CD4-positive, alpha-beta T cell treated with Interleukin-4 for 1 hour (primary cell): ENCODE data around the gene COMT.
"Not testable (repeated sequence)": the region's sequence is repeated elsewhere in the genome, so short reads cannot be mapped to it uniquely, and the experiment has no call there.

Experiments
- DNase-seq, 2 donors: peaks; one replicate each; pipeline ENCODE4 v3.0.0-alpha.2; 2020 to 2022

Gene COMT

DNA sequence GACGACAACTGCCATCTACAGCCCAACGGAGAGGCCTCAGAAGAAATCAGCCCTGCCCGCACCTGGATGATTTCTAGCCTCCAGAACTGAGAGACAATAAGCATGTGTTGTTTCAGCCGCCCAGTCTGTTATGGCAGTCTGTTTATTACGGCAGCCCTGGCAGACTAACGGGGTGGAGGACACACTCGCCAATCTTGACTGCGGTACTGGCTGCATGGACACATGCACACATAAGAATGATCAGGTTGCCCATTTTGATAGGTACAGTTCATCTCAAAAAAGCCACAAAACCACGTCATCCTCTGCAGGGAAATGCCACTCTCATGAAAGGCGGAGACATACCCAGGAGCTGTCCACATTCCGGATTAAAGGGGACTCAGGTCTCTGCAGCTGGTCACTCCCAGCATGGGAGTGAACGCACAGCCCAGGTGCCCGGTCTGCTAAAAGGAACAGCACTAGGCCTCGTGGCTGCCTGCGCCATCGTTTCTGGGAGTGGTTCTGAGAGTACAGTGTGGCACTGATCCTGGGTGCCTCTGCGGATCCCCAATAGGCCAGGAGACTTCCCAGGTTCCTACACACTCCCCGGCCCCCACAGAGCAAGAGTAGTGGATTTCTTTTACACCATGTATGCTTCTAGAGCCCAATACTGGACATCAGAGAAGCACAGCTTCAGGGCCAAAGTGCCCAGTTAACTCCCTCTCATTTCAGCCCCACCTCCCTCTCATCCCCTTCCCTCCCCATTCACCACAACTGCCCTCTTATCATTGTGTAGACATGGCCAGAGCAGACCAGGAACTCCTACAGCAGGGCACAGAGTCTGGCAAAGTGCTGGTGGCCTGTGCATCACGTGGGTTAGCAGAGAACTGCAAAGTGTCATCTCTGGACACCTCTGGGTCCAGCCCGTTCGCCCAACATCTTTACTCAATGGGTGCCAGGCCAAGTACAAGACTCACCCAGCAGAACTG is 11.7 kb upstream of the COMT start:
- DNase-seq = no peak

DNA sequence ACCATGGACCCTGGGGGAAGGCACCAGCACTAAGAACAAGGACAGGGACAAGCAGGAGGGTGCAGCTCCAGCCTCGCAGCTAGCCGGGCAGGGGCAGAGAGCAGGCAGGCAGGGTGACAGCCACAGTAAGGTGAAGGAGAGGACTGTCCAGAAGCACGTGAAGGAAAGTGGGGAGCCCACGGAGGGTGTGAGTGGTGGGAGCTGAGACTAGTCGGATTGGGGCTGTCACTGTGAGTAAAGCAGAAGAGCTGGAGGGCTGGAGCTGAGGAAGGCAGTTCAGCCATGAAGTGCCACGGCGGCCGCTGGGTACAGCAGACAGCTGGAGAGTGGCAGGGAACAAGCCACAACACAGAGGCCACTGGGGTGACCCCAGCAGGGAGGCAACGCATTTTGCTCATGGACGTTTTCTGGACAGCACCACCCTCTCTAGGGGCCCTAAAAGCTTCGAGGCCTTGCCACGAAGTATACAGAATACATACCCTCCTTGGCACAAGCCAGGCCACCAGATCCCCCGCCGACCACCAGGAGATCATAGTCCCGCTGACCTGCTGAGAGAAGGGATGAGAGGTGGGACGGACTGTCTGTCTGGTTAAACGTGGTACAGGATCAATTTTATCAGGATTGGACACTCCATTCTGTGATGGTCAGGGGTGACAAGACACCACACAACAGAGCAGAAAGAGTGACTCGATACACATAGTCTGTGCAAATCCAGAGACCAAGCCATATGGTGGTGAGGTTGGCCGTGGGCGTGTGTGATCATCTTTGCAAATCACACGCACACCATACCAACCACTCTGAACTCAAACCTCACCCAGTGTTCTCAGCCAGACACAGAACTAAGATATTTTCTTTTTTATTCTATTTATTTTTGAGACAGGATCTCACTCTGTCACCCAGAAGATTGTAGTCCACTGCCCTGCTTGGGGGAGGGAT is 10.8 kb upstream of the COMT start:
- no peak for DNase-seq

GRCh38 chr22:19931514-19931913 is 10.1 kb upstream of the COMT start:
- no peak for DNase-seq

DNA sequence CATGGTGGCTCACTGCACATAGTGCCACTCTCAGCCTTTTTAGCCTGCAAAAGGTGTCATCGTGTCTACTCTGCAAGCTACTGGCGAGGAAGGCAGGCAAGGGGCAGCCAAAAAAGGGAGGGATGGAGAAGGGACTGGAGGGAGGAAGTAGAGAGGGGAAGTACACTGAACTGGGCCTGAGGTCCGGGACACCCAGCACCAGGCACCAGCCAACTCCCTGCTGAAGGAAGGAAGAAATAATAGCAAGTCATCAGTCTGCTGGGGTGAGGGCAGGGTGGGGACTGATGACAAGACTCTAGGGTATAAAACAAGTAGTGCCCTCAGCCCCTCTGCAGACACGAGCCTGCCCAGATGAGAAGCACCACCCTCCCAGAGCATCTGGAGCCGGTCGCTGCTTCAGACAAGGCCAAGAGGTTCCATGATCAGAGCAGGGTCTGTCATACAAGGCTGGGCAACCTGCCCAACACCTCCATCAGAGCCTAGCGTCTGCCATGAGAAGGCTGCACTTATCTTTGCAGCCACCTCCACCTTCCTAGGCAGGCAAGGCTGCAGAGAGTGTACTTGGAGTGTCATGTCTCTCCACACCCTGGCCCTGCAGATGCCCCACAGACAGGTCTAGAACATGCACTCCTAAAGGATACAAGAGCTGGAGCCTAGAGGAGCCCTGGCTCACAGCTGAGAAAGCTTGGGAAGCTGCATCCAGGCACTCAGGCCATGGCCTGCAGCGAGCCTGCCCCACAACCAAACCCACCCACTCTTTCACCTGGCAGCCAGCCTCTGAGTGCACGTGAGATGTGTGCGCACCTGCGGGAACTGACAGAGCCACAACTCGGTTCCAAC is 9.0 kb upstream of the COMT start:
- no peak for DNase-seq

DNA sequence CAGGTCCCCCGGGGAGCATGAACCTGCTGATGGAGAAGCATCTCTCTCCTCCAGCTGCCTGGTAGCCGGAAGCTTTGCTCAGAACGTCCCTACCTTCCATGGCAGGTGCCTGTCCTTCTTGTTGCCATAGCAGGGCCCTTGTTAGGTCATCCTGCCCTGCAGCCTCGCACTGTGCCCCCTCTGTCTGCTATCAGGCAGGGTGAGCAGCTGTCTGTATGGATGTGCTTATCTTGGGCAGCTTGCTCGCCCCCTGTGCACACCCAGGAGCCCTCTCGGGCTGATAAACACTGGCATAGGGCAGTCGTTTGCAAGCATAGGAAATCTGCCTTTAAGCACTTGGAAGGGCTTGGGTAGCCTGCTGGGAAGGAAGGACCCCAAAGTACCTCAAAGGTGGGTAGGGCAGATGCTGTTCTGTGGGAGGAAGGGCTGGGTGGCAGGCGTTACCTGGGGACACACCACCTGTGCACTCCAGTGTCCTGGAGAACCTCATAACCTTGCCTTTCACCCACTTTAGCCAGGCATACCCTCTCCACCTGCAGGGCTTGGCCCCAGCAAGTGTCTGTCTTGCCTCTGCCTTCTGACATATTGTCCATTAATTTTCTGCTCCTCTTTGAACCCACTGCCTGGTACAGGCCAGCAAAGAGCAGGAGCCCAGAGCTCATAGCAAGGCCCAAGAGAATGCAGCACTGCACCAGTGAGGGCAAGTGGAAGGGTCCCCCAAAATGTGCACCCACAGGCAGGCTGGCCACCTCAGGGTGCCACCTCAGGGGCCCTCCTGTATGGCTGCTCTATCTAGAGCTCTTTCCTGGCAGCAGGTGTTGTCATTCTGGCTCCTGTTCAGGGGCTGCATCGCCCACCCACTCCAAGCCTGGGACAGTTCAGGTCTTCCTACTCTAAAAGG is 8.0 kb upstream of the COMT start:
- DNase-seq = no peak

GRCh38 chr22:19935123-19935718 is 6.4 kb upstream of the COMT start:
- DNase-seq = not testable (repeated sequence)

DNA sequence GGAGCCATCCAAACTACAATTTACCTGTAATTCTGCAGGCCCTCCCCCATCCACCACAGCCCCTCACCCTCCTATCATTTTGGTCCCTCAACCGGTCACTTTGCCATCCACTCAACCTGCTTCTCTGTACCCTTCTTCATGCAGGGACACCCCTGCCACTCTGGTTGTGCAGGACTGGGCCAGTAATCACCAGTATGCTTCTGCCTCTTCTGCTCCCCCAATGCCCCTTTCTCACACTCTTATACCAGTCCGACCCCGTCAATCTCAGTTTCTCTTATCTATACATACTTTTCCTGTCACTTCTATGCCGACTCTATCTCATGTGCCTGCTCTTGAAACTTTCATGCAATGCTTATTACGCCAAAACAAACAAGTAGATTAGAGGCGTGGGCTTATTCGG is 5.1 kb upstream of the COMT start:
- no peak for DNase-seq

DNA sequence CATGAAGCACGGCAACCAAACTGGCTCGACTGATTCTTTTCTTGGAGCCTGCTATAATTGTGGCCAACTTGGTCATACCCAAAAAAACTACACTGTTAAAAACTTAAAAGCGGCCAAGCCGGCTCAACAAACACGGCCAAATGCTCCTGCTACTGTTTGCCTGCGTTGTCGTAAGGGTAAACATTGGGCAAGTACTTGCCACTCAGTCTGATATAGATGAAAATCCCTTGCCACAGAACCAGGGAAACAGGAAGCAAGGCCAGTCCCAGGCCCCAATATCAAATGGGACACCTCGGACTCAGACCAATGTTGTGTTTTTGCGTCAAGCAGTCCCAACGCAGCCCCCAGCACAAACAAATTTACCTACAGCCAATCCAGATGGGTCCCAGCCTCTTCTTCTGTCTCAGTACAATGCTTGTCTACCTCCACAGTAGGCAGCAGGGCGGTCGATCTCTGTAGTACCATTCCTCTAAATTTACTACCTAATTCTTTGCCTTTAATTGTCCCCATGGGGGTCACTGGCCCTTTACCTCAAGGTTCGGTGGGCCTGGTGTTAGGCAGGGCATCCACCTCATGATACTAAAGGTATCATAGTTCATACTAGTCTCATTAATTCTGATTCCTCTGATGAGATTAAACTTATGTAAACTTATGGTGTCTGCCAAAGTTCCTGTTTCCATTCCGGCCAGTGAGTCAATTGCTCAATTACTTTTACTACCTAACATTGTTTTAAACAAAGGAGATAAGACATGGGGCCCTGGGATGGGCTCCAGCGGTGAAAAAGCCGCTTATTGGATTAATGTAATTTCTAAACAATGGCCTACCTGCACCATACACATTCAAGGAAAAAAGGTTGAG is 3.7 kb upstream of the COMT start:
- no peak for DNase-seq

DNA sequence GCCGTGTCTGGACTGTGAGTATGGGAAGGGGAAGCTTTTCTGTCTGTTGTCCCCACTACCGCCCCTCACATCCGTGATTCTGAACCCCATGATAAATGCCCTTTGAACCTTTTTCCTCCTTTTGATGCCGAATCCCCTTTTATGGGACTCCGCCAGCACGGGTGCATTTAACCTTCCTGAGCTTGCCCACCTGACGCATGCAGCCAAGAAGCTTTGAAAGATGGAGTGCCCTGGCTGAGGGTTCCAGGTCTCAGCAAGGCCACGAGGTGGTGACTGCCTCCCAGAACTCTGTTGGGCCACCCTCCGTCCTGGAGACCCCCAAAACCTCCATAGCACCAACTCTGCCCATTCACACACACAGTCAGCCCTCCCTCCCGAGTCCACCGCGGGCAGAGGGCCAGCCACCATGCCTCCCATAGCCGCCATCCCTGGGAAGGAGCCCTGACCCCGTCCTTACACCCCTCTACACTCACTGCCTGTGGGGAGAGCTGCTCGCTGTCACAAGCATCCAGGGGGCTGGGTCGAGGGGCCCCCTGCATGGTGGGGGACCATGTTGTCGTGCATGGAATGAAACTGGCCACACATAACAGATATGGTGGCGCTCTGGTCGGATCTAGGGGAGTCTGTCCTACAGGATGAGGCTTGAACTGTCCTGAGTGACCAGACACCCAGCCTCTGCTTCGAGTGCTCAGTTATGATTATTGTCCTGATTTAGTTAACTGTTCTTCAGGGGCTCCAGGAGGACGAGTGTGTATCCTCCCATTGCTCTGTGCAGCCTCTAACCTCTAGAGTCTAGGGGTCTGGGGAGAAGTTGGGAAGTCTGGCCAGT is 822 bp upstream of the COMT start:
- no peak for DNase-seq

DNA sequence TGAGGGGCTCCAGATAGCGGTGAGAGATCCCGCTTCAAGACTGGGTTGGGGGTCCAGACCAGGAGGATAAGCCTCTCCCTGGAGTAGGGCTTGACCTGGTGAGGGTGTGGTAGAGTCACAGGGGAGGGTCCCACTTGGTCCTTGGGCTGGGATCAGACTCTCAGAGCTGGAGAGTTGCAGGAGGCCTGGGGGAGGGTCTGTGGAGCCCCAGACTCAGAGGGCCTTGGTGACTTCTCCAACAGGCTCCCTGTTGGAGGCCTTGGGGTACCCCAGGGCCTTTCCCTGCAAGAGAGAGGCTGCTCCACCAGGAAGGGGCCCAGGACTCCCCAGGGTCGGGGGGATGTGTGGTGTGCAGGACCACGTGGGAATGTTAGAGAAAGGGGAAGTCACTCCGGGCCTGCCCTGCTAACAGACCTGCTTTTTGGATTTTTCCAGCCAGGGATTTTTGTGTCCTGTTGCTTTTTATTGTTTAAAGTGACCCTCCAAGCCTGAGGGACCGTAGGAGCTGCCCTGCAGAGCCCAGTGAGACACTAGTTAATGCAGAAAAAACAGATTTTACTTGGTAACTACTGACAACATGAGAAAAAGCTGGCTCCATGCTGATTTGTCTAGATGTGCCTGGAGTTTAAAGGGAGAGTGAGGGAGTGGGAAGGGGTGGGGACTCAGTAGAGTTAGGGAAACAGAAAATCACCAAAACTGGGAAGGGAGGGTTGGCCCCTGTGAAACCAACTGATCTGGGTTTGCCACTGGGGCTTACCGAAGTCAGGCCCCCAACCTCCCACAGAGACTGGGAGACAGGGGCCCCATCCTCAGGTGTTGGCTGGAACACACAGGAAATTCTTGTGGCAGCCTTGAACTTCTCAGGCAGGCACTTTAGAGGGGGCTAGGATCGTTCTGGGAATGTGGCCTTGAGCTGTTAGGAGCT is 847 bp downstream of the COMT start:
- DNase-seq = no peak

DNA sequence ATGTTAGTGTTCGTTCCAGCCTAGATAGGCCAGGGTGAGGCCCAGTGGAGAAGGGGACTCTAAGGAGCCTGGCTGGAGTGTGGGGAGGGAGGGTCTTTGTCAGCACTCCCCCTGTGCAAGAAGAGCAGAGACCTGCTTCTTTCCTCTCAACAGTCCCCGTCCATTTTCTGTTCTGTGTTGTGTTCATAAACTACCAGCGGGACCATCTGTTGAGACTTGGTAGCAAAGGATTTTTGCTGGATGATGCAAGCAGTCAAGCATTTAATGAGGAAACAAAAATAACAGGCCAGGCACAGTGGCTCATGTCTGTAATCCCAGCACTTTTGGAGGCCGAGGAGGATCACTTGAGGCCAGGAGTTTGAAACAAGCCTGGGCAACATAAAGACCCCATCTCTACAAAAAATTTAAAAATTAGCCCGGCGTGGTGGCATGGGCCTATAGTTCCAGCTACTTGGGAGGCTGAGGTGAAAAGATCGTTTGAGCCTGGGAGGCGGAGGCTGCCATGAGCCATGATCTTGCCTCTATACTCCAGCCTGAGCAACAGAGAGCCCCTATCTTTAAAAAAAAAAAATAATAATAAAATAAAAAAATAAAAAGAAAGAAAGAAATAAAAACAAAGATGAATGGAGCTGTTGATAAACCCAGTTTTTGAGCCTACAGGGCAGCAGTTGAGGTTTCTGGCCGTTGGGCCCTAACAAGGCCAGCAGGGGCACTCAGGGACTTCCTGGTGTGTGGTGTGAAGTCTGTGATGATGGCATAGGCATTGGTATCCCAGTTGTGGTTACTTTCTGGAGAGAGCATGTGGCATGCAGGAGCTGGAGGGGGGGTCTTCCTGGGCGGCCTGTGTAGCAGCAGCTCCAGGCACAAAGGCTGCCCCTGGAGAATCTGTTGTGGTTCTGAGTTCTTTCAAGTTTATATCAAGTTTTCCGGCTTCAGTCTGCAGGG is 1.8 kb downstream of the COMT start:
- DNase-seq = no peak

GRCh38 chr22:19948057-19948760 is 6.6 kb downstream of the COMT start:
- DNase-seq = no peak

DNA sequence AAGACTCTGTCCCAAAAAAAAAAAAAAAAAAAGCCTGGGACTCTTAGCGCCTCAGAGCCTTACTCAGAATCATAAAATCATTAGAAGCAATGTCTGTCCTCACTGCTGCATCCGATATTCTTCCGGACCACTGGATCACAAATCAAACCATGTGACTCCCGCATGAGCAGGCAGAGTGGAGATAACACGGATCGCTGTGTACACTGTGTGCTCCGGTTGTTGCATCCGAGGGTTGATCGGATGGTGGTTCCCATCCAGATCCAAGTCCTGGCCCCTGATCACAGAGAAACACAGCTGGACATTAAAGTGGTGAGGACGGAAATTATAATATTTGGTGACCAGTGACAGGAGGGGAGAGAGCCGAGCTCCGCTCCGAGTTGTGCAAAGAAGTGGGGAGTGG is 9.8 kb downstream of the COMT start:
- DNase-seq = no peak

DNA sequence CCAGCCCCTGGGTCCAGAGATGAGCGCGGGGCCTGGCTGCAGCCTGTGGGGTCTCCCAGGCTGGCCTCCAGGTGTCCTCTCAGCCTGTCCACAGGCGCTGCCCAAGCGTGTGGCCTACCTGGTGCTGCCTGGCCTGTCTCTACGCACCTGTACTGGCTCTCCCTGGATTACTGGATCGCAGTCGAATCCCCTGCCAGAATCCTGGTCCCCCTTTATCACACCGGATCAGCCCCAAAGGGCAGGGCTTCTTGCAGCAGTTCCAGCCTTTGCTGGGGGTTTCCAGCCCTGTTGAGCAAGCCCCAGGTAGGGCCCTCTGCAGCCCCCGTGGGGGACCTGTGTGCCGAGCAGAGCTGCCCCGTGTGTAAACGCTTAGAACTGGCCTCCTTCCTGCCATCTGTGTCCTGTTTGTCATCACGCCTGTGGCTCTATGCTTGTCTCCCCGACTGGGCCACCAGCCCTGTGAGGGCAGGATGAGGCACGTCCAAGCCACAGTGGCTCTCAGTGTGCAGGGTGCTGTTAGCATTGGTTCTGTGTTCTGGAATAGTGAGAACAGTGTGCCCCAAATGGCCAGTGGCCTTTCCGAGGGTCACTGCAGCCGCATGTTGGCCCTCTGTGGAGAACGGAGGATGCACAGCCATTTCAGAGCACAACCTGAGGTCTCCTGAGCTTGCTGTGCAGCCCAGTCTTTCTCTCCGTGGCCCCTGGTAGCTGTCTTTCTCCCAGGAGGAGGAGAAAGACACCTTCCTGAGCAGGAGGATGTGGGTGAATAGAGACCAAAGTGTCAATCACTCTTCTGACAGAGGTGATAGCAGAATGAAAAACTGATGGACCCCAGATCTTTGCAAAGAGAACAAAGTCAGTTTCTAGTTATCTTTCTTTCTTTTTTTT is 13.9 kb downstream of the COMT start:
- DNase-seq = no peak

- DNase-seq = no peak
These were observed 15.9 kb downstream of the COMT start for GRCh38 chr22:19957445-19957844.
